ENCODE data around the gene CAND1.

The CAND1 gene

DNA sequence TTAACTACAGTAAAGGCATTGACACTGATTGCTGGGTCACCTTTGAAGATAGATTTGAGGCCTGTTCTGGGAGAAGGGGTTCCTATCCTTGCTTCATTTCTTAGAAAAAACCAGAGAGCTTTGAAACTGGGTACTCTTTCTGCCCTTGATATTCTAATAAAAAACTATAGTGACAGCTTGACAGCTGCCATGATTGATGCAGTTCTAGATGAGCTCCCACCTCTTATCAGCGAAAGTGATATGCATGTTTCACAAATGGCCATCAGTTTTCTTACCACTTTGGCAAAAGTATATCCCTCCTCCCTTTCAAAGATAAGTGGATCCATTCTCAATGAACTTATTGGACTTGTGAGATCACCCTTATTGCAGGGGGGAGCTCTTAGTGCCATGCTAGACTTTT is 36.4 kb downstream of the CAND1 start:
- H3K4me3 ChIP-seq (ENCODE audit: insufficient read depth, low read depth, low read length): no peak overlapping the region
- peaks cover 39% of the 10 kb centered on the region for H3K36me3 ChIP-seq (ENCODE audit: control insufficient read depth, insufficient read depth, low read length)
- 97 to 100% methylated on average over 1 of the region's 1 CpG for WGBS, 2 experiments
- H3K27me3 ChIP-seq (ENCODE audit: control insufficient read depth, insufficient read depth, low read length, poor library complexity, severe bottlenecking): no peaks in the 10 kb centered on the region
- H3K9me3 ChIP-seq (ENCODE audit: control insufficient read depth, low read length): no peaks in the 10 kb centered on the region
- H3K4me1 ChIP-seq (ENCODE audit: control insufficient read depth, insufficient read depth, low read length): no peaks in the 10 kb centered on the region
- no peak overlapping the region for H3K27ac ChIP-seq (ENCODE audit: insufficient read depth, low read depth, low read length, poor library complexity, severe bottlenecking)

DNA sequence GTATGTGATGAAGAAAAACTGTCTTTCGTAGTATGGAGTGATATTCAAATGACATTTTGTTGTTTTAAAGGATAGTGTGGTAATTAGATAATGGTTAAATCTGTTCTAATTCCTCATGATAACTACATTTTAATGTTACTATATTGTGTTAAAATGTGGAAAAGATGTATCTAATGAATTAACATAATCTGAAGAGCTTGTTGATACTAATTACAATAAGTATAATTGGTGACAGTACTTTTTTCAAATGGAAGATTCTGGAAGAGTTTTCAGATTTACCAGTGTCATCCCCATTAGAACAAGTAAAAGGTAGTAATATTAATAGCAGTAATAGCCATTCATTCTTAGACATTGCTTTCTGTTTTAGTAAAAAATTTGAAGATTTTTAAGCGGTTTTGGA is 37.6 kb downstream of the CAND1 start:
- Histone ChIP-seq H3K36me3 (ENCODE audit: control insufficient read depth, insufficient read depth, low read length) (peaks cover 44% of the 10 kb centered on the region), H3K9me3 (ENCODE audit: control insufficient read depth, low read length) (no peaks in the 10 kb centered on the region), H3K4me1 (ENCODE audit: control insufficient read depth, insufficient read depth, low read length) (no peaks in the 10 kb centered on the region), H3K27me3 (ENCODE audit: control insufficient read depth, insufficient read depth, low read length, poor library complexity, severe bottlenecking) (no peaks in the 10 kb centered on the region), H3K4me3 (ENCODE audit: insufficient read depth, low read depth, low read length) (no peak overlapping the region), H3K27ac (ENCODE audit: insufficient read depth, low read depth, low read length, poor library complexity, severe bottlenecking) (no peak overlapping the region)
- WGBS, 2 experiments: 89 to 100% methylated on average over 2 of the region's 2 CpGs

- Histone ChIP-seq H3K4me1 (ENCODE audit: control insufficient read depth, insufficient read depth, low read length) (no peaks in the 10 kb centered on the region), H3K27me3 (ENCODE audit: control insufficient read depth, insufficient read depth, low read length, poor library complexity, severe bottlenecking) (no peaks in the 10 kb centered on the region), H3K27ac (ENCODE audit: insufficient read depth, low read depth, low read length, poor library complexity, severe bottlenecking) (no peak overlapping the region), H3K4me3 (ENCODE audit: insufficient read depth, low read depth, low read length) (no peak overlapping the region), H3K36me3 (ENCODE audit: control insufficient read depth, insufficient read depth, low read length) (peaks cover 18% of the 10 kb centered on the region), H3K9me3 (ENCODE audit: control insufficient read depth, low read length) (no peaks in the 10 kb centered on the region)
- 100% methylated on average over 1 of the region's 1 CpG; no CpG with 5 or more reads in 1 of the 2 experiments for WGBS, 2 experiments
Measured at GRCh38 chr12:67315661-67316060, 46.5 kb downstream of the CAND1 start.

- Histone ChIP-seq H3K36me3 (ENCODE audit: control insufficient read depth, insufficient read depth, low read length) (no peaks in the 10 kb centered on the region), H3K9me3 (ENCODE audit: control insufficient read depth, low read length) (no peaks in the 10 kb centered on the region), H3K4me1 (ENCODE audit: control insufficient read depth, insufficient read depth, low read length) (no peaks in the 10 kb centered on the region), H3K27ac (ENCODE audit: insufficient read depth, low read depth, low read length, poor library complexity, severe bottlenecking) (no peak overlapping the region), H3K27me3 (ENCODE audit: control insufficient read depth, insufficient read depth, low read length, poor library complexity, severe bottlenecking) (no peaks in the 10 kb centered on the region), H3K4me3 (ENCODE audit: insufficient read depth, low read depth, low read length) (no peak overlapping the region)
- WGBS, 2 experiments: 94 to 97% methylated on average over 3 of the region's 3 CpGs
Measured at GRCh38 chr12:67318786-67319185, 49.6 kb downstream of the CAND1 start.

DNA sequence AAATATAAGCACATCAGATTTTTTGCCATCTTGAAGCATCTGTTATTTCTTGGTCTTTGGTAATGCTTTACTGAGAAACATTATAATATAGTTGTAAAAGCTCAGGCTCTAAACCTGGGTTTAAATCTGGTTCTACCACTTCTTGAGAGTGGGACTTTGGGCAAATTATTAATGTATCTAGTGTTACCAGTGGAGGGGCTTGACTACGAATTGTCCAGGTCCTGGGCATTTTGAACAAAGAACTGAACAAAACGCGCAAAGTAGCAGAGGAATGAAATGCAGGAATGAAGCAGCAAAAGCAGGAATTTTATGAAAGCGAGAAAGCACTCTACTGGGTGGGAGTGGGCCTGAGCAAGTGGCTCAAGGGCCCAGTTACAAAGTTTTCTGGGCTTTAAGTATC is 50.8 kb downstream of the CAND1 start:
- WGBS, 2 experiments: 97 to 98% methylated on average over 4 of the region's 4 CpGs
- H3K4me1 ChIP-seq (ENCODE audit: control insufficient read depth, insufficient read depth, low read length): no peaks in the 10 kb centered on the region
- no peaks in the 10 kb centered on the region for H3K36me3 ChIP-seq (ENCODE audit: control insufficient read depth, insufficient read depth, low read length)
- H3K27me3 ChIP-seq (ENCODE audit: control insufficient read depth, insufficient read depth, low read length, poor library complexity, severe bottlenecking): no peaks in the 10 kb centered on the region
- H3K27ac ChIP-seq (ENCODE audit: insufficient read depth, low read depth, low read length, poor library complexity, severe bottlenecking): no peak overlapping the region
- H3K4me3 ChIP-seq (ENCODE audit: insufficient read depth, low read depth, low read length): no peak overlapping the region
- peaks cover 3% of the 10 kb centered on the region for H3K9me3 ChIP-seq (ENCODE audit: control insufficient read depth, low read length)

DNA sequence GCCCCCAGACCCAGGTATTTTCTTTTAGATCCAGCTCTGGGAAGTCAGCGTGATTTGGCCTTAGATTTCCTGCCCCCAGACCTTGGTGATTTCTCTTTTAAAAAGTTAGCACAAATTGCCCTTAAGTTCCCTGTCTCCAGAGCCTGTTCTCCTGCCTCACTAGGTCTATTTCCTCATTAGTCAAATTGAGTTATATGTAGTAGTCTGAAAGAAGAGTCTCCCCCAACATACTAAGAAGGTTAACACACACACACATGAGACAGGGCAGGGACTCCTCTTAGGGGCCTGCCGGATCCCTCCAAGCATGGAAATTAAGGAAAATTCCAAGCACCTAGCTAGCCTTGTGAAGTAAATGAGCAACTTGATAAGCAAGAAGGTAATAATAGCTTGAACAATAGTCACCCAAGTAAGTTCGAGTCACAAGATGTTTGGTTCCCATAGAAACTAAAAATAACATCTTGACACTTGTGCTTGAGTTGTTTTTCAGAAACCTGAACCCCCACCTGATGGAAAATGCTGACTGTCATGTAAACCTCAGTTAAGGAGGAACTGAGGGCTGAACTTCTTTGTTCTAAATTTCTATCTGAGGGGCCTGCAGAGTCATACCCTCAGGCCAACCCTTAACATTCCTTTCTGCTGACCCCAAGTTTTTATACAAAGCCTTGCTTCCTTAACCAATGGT is 51.6 kb downstream of the CAND1 start:
- H3K36me3 ChIP-seq (ENCODE audit: control insufficient read depth, insufficient read depth, low read length): no peaks in the 10 kb centered on the region
- H3K27me3 ChIP-seq (ENCODE audit: control insufficient read depth, insufficient read depth, low read length, poor library complexity, severe bottlenecking): no peaks in the 10 kb centered on the region
- no peak overlapping the region for H3K4me3 ChIP-seq (ENCODE audit: insufficient read depth, low read depth, low read length)
- H3K9me3 ChIP-seq (ENCODE audit: control insufficient read depth, low read length): peaks cover 3% of the 10 kb centered on the region
- WGBS, 2 experiments: 89 to 97% methylated on average over 3 of the region's 3 CpGs
- H3K27ac ChIP-seq (ENCODE audit: insufficient read depth, low read depth, low read length, poor library complexity, severe bottlenecking): no peak overlapping the region
- no peaks in the 10 kb centered on the region for H3K4me1 ChIP-seq (ENCODE audit: control insufficient read depth, insufficient read depth, low read length)

GRCh38 chr12:67322580-67322979 is 53.4 kb downstream of the CAND1 start:
- H3K27me3 ChIP-seq (ENCODE audit: control insufficient read depth, insufficient read depth, low read length, poor library complexity, severe bottlenecking): no peaks in the 10 kb centered on the region
- H3K36me3 ChIP-seq (ENCODE audit: control insufficient read depth, insufficient read depth, low read length): no peaks in the 10 kb centered on the region
- H3K4me3 ChIP-seq (ENCODE audit: insufficient read depth, low read depth, low read length): no peak overlapping the region
- no peak overlapping the region for H3K27ac ChIP-seq (ENCODE audit: insufficient read depth, low read depth, low read length, poor library complexity, severe bottlenecking)
- H3K4me1 ChIP-seq (ENCODE audit: control insufficient read depth, insufficient read depth, low read length): no peaks in the 10 kb centered on the region
- H3K9me3 ChIP-seq (ENCODE audit: control insufficient read depth, low read length): peaks cover 3% of the 10 kb centered on the region
- WGBS, 2 experiments: 87 to 88% methylated on average over 12 of the region's 12 CpGs

GRCh38 chr12:67323007-67323406 is 53.8 kb downstream of the CAND1 start:
- H3K4me3 ChIP-seq (ENCODE audit: insufficient read depth, low read depth, low read length): no peak overlapping the region
- 92 to 95% methylated on average over 3 of the region's 3 CpGs for WGBS, 2 experiments
- no peaks in the 10 kb centered on the region for H3K36me3 ChIP-seq (ENCODE audit: control insufficient read depth, insufficient read depth, low read length)

DNA sequence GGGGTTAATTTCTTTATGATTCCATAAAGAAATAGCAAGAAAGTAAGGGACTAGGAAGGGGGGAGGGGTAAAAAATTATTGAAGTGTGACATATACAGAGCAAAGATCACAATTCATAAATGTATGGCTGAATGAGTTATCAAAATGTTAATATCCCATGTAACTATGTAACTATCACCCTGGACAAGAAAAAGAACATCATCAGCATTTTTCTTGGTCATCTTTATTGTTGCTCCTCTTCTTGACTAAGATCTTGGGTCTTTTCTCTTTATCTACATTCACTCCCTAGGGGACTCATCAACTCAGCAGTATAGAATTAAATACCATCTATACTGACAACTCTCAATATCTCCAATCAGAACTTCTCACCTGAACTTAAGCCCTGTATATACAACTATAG is 57.5 kb downstream of the CAND1 start:
- no peaks in the 10 kb centered on the region for H3K4me1 ChIP-seq (ENCODE audit: control insufficient read depth, insufficient read depth, low read length)
- H3K27ac ChIP-seq (ENCODE audit: insufficient read depth, low read depth, low read length, poor library complexity, severe bottlenecking): no peak overlapping the region
- no peaks in the 10 kb centered on the region for H3K27me3 ChIP-seq (ENCODE audit: control insufficient read depth, insufficient read depth, low read length, poor library complexity, severe bottlenecking)
- no peaks in the 10 kb centered on the region for H3K36me3 ChIP-seq (ENCODE audit: control insufficient read depth, insufficient read depth, low read length)
- peaks cover 3% of the 10 kb centered on the region for H3K9me3 ChIP-seq (ENCODE audit: control insufficient read depth, low read length)
- no peak overlapping the region for H3K4me3 ChIP-seq (ENCODE audit: insufficient read depth, low read depth, low read length)

More at GRCh38 chr12:67323007-67323406, 53.8 kb downstream of the CAND1 start:
- H3K27ac ChIP-seq (ENCODE audit: insufficient read depth, low read depth, low read length, poor library complexity, severe bottlenecking): no peak overlapping the region
- no peaks in the 10 kb centered on the region for H3K27me3 ChIP-seq (ENCODE audit: control insufficient read depth, insufficient read depth, low read length, poor library complexity, severe bottlenecking)
- H3K9me3 ChIP-seq (ENCODE audit: control insufficient read depth, low read length): peaks cover 3% of the 10 kb centered on the region
- H3K4me1 ChIP-seq (ENCODE audit: control insufficient read depth, insufficient read depth, low read length): no peaks in the 10 kb centered on the region

DNA sequence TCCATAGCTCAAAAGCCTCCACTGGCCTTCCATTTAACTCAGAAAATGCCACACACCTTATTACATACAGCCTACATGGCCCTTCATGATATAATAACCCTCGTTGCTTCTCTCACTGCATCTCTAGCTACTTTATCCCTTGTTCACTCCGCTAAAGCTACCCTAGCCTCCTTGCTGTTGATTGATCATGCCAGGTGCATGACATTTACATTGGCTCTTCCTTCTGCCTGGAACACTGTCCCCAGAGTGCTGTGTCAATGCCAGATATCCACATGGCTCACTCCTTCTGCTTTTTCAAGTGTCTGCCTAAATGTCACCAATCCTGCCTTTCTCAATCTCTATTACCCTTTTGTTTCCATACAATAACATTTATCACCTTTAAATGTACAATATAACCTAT is 58.3 kb downstream of the CAND1 start:
- Histone ChIP-seq H3K27me3 (ENCODE audit: control insufficient read depth, insufficient read depth, low read length, poor library complexity, severe bottlenecking) (no peaks in the 10 kb centered on the region), H3K4me3 (ENCODE audit: insufficient read depth, low read depth, low read length) (no peak overlapping the region), H3K27ac (ENCODE audit: insufficient read depth, low read depth, low read length, poor library complexity, severe bottlenecking) (no peak overlapping the region), H3K36me3 (ENCODE audit: control insufficient read depth, insufficient read depth, low read length) (no peaks in the 10 kb centered on the region), H3K4me1 (ENCODE audit: control insufficient read depth, insufficient read depth, low read length) (no peaks in the 10 kb centered on the region), H3K9me3 (ENCODE audit: control insufficient read depth, low read length) (peaks cover 3% of the 10 kb centered on the region)
- WGBS, 2 experiments: 92% methylated on average over 2 of the region's 2 CpGs

- no peaks in the 10 kb centered on the region for H3K36me3 ChIP-seq (ENCODE audit: control insufficient read depth, insufficient read depth, low read length)
- no peaks in the 10 kb centered on the region for H3K4me1 ChIP-seq (ENCODE audit: control insufficient read depth, insufficient read depth, low read length)
- no peak overlapping the region for H3K27ac ChIP-seq (ENCODE audit: insufficient read depth, low read depth, low read length, poor library complexity, severe bottlenecking)
- H3K27me3 ChIP-seq (ENCODE audit: control insufficient read depth, insufficient read depth, low read length, poor library complexity, severe bottlenecking): no peaks in the 10 kb centered on the region
- WGBS, 2 experiments: 85 to 94% methylated on average over 1 of the region's 1 CpG
- no peaks in the 10 kb centered on the region for H3K9me3 ChIP-seq (ENCODE audit: control insufficient read depth, low read length)
- H3K4me3 ChIP-seq (ENCODE audit: insufficient read depth, low read depth, low read length): no peak overlapping the region
Measured at GRCh38 chr12:67331123-67331522, 62.0 kb downstream of the CAND1 start.
